Effector CD8-positive, alpha-beta T cell (primary cell): ENCODE measurements around the gene ZNF536.

Experiments used
- DNase-seq: peaks from one replicate; lab custom pipeline; 2025; lab: John Stamatoyannopoulos, UW

The ZNF536 gene

GRCh38 chr19:30528919-30529318 lies 156.7 kb downstream of the ZNF536 start:
- no peak for DNase-seq

- no peak for DNase-seq
Measured at GRCh38 chr19:30529876-30530275, 157.7 kb downstream of the ZNF536 start.

DNA sequence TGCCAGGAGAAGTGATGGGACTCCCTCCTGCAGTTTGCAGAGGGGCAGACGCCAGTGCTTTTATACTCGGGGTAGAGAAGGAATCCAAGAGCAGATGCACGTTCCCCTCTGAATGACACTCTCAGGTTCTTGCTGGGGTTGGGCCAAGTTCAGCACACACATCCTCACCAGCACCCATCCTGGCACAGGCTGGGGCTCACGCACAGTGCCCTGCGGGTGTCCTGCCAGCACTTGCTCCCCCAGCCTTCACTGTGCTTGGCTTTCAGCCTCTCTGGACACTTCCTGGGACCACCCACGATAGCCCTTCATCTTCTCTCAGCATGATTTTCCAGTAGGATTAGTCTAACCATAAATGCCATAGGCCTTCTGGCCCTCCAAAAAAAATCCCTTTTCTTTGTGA lies 158.6 kb downstream of the ZNF536 start:
- DNase-seq: no peak

- DNase-seq: no peak
Measured at GRCh38 chr19:30535011-30535410, 162.8 kb downstream of the ZNF536 start.

- no peak for DNase-seq
Measured at GRCh38 chr19:30536975-30537374, 164.8 kb downstream of the ZNF536 start.

DNA sequence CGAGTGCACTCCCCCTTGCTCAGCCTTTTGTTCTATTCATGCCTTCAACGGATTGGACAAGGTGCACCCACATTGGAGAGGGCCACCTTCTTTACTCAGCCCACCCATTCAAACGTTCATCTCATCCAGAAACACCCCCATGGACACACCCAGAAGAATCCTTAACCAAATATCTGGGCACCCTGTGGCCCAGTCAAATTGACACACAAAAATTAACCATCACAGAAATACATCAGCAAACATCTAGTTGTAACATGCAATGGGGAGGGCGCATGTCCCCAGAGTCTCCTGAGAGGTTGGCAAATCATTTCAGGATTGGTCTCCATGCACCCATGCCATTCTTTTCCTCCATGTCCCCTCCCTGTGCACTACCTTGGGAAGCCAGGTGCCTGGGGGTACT lies 167.1 kb downstream of the ZNF536 start:
- no peak for DNase-seq

DNA sequence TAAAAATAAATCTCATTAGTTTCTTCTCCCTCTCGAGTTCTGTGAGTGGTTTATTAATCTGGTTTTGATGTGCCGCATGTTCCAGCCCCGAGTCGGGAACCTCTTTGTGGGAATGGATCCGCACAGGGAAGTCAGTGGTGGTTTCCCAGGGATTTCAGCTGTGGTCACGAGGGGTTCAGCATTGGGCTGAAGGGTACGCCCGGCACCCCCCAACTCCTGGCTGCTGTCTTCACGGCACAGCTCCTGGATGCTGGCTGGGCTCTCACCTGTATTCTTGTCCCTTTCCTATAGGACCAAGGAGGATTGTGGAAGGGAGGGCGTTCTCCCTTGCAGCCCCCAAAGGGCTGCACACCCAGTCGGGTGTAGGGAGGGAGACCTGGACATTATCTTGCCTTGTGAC lies 167.8 kb downstream of the ZNF536 start:
- no peak for DNase-seq

DNA sequence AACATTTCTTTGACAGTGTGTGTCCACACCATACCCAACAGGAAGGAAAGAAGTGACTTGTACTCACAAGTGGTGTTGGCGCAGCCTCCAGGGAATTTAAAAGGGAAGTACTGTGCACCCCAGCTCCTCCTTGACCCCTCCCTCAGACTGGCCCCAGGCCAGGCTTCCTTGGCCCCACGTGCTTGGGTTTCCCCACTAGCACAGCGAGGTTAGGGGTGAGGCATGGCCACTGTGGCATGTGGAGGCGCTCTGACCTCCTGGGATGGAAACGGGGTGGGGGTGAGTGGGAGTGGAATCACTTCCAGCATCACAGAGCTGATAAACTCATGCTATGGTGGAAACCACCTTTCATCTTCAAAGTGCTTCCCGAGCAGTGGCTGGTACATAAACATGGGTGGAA lies 168.6 kb downstream of the ZNF536 start:
- DNase-seq: no peak

- DNase-seq: no peak
Measured at GRCh38 chr19:30541575-30541974, 169.4 kb downstream of the ZNF536 start.

DNA sequence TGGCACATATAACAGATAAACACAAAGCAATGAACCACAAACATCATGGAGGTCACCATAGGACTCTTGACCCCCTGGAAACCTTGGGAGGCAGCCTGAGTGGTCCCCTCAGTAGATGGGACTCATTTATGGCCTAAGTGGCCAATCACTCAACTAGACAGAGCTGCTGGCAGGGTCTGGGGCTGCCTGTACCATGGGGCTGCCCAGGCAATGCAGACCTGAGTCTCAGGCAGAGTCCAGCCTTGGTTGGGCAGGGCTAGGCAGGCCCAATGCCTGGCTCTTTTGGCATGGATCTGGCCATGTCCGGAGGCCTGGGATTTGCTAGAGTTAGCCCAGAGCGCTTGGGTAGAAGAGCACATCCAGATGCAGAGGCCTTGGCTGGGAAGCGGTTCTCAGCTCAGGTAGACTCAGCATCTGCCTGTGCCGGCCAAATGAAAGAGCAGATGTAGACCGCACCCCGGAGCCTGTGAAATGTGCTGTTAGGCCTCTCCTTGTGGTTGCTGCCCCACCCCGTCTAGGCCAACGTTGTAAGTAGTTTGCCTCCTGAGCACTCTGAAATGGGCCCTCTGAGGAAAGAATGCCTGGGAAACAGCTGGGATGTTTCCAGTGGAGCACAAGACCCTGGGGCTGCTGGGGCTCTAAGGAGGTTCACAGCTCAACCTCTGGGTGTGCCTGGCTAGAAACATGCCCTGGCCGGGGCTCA lies 171.2 kb downstream of the ZNF536 start:
- DNase-seq: no peak

DNA sequence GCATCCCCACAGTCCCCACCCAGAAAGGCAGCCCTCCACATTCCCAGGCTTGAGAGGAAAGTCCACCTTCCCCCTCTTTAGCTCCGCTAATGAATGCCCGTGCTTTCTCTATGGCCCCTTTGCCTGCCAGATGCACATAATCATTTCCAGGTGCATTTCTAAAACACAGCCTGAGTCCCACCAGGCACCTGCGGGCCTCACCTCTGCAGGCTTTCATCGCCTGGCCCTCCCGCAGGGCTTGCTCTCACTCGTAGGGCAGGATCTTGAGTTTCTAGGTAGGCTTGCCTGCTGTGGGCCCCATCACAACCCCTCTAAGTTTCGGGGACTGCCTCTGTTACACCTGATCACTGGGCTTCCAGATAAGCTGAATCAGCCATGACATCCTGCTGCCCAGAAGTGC lies 173.6 kb downstream of the ZNF536 start:
- DNase-seq: no peak

GRCh38 chr19:30546332-30546731 lies 174.1 kb downstream of the ZNF536 start:
- no peak for DNase-seq

- no peak for DNase-seq
Measured at GRCh38 chr19:30547246-30547645, 175.1 kb downstream of the ZNF536 start.

DNA sequence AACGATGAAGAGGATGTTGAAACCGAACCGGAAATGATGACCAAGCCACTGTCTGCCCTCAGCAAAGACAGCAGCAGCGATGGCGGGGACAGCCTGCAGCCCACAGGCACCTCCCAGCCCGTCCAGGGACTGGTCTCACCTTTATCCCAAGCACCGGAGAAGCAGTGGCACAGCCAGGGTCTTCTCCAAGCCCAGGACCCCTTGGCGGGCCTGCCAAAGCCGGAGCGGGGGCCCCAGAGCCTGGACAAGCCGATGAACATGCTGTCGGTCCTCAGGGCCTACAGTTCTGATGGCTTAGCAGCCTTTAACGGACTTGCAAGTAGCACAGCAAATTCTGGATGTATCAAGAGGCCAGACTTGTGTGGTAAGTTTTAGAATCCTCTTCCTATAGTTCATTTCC lies 177.0 kb downstream of the ZNF536 start:
- no peak for DNase-seq

DNA sequence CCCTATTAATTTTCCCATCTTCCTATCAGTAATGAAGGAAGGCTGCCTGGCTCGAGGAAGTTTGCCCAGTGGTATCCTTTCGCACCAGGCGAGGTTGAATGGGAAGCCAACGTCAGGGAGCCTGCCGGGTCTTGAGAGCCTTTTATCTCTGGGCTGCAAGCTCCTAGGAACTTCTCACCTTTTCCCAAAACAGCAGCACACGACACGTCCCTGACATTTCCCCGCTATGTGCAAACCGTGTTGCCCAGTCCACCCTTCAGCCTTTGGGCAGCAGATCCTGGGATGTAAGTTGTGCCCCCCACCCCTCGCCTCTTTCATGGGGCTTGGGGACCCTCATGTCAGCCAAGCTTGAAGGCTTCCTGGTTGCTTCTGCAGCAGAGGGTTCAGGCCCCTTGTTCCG lies 179.1 kb downstream of the ZNF536 start:
- DNase-seq: no peak

GRCh38 chr19:30552593-30552992 lies 180.4 kb downstream of the ZNF536 start:
- DNase-seq: no peak

DNA sequence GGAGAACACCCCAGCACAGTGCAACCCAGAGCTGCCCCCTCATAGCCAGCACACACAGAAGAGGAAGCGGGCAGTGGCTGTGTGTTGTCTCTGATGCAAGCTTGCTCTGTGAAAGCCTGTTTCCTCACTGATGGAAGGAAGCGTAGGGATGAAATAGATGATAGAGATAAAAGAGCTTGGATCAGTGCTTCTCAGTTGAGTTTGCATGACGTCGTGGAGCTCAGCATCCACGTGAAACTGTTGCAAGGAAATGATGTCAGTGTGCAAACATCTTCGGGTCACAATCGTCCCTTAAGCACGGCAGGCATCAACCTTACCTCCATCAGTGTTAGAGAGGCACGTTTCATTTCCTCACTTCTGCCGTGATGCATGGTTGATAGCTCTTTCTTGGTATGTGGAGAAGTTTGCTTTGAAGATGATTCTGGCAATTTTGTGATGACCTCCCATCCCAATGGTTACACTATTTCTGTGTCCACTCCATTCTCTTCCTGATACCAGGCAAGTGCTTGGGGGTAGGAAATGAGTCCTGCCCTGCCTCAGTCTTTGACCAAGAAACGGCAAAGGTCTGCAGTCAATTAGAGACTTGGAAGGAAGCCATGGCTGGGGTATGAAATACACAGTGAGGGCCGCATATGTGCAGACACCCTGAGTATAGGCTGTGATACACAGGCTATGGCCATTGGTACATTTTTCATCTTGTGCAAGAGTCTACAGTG lies 183.0 kb downstream of the ZNF536 start:
- no peak for DNase-seq

DNA sequence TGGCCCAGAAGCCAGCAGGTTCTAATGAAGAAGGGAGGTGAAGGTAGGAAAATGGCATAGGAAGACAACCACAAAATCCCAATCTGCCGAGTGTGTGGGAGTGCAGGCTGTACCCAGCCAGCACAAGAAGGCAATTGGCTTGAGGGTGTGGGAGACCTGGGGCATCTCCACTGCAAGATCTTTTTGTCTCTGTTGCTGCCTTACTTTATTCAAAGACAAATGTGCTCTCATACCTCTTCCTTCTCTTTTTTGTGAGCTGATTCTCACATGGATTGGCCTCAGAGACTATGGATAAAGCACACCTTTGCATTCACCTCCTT lies 183.6 kb downstream of the ZNF536 start:
- no peak for DNase-seq

GRCh38 chr19:30556230-30556711 lies 184.1 kb downstream of the ZNF536 start:
- DNase-seq: no peak

DNA sequence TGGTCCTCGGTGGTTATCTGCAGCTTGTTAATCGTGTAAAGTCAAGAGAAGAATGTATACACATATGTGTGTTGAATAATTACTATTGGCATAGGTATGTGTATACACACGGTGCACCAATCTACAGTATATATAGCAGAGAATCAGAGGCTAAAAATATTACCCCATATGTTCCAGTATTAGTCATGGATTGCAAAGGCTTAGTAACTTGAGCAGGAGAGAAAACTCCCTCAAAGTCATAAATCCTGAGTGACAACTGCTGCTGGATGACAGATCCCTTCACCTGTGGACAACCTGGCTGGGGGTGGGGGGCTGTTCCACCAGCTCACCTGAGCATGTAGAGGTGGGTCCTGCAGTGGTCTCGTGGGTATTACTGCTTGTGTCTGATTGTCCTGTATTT lies 185.0 kb downstream of the ZNF536 start:
- DNase-seq: no peak

- DNase-seq: no peak
Measured at GRCh38 chr19:30557927-30558557, 185.9 kb downstream of the ZNF536 start.

- no peak for DNase-seq
Measured at GRCh38 chr19:30558793-30559192, 186.6 kb downstream of the ZNF536 start.

GRCh38 chr19:30559446-30559845 lies 187.3 kb downstream of the ZNF536 start:
- no peak for DNase-seq
